ENCODE measurements around the gene GALNS. TPM values are rescaled to one million over a fixed set of nuclear protein-coding genes. Genes with fewer than 3 reads are reported as not detected.
"Not testable (repeated sequence)": the region's sequence is repeated elsewhere in the genome, so short reads cannot be mapped to it uniquely, and the experiment has no call there.

GALNS gene
- total and polyA plus RNA-seq, 2 of the 8 experiments (the other 6 are each of a cell fraction or from before 2014, with no cell fraction given): 8.9 to 17.8 TPM

DNA sequence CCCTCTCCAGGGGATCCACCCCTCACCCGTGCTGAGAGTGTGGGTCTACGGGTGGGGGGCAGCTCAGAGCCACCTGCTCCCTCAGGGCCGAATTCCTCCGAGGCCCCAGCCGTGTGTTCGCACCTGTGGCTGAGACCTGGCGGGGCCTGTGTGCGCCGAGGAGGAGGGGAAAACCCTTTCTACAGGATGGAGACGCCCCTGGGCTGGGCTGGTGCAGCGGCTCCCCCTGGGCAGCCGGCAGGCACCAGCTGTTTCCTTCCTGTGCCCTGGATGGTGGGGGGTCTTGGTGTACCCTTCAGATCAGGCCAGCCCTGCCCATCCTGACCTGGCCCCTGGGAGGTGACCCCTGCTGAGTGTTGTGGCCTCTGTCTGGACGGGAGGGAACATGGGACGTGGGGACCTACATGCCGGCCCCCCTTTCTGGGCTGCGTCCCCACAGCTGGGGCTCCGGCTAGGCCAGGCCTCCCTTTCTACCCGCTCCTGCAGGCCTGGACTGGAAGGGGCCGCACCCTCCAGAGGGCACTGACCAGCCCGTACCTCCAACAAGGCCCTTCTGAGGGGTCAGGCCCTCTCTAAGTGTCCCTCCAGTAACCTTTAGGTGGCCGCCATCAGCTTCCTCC, 38.0 kb upstream of the GALNS start (continued):
- TF ChIP-seq SAP30 (IDR thresholded peaks at IDR 0.05; ENCODE audit: insufficient read depth, insufficient replicate concordance, low read length): no peak
- TF ChIP-seq TAF7 (optimal IDR thresholded peaks at IDR 0.05; ENCODE audit: borderline replicate concordance, low read depth, low read length): no peak
- no peak for TF ChIP-seq CBX8 (IDR thresholded peaks at IDR 0.05; ENCODE audit: borderline replicate concordance, low read depth, low read length)
- TF ChIP-seq RXRA (IDR thresholded peaks at IDR 0.05; ENCODE audit: insufficient read depth, low read depth, low read length): no peak
- no peak for TF ChIP-seq POLR2AphosphoS5 (IDR thresholded peaks at IDR 0.05; ENCODE audit: low read depth, low read length)
- no peak for TF ChIP-seq CBX5 (IDR thresholded peaks at IDR 0.05; ENCODE audit: low read depth, low read length)

GRCh38 chr16:88894266-88894665, 37.5 kb upstream of the GALNS start:
- POLR2A ChIA-PET (ENCODE audit: partially characterized antibody); H3K56ac ChIP-seq (replicated peaks; ENCODE audit: insufficient read length, low read depth, low read length); H4K5ac ChIP-seq (ENCODE audit: insufficient read length, low read depth, low read length); H3K18ac ChIP-seq (ENCODE audit: extremely low read depth, low read length); FAIRE-seq; H4K20me1 ChIP-seq (replicated peaks in 1 of 2; ENCODE audit: control insufficient read depth in 1 of 2, insufficient read depth in 2 of 2, low read length in 2 of 2); H2AK5ac ChIP-seq (ENCODE audit: low read depth, low read length); H2BK12ac ChIP-seq (ENCODE audit: low read depth, low read length); H2BK20ac ChIP-seq (ENCODE audit: low read length); H2AFZ ChIP-seq (ENCODE audit: low read length); H4K8ac ChIP-seq (ENCODE audit: extremely low read depth, insufficient read depth, low read length); H3K27ac ChIP-seq (ENCODE audit: low read depth, low read length); H2BK15ac ChIP-seq (ENCODE audit: low read length); H3K4me2 ChIP-seq (ENCODE audit: insufficient read depth in 1 of 2, low read depth in 2 of 2, low read length in 2 of 2); H3K79me2 ChIP-seq (ENCODE audit: control insufficient read depth in 1 of 2, insufficient read depth in 2 of 2, low read length in 2 of 2); H3K23ac ChIP-seq (ENCODE audit: insufficient read length); H3K27me3 ChIP-seq (replicated peaks in 1 of 4; ENCODE audit: control insufficient read depth in 3 of 4, extremely low read depth in 1 of 4, insufficient read depth in 3 of 4, low read length in 3 of 4); DNase-seq (ENCODE audit: low read depth in 1 of 2, low spot score in 2 of 2); H3K23me2 ChIP-seq (ENCODE audit: low read depth, low read length); H3K4me3 ChIP-seq (ENCODE audit: extremely low read depth in 1 of 4, insufficient read depth in 2 of 4, low read depth in 3 of 4, low read length in 4 of 4); H3K9ac ChIP-seq (replicated peaks in 1 of 4; ENCODE audit: extremely low read depth in 1 of 4, low read depth in 3 of 4, low read length in 3 of 4); H4K91ac ChIP-seq (replicated peaks; ENCODE audit: insufficient read length, low read length); H2BK5ac ChIP-seq (ENCODE audit: low read depth, low read length); H3K4me1 ChIP-seq (replicated peaks in 1 of 4; ENCODE audit: control insufficient read depth in 3 of 4, insufficient read depth in 4 of 4, low read length in 3 of 4); H3K79me1 ChIP-seq (ENCODE audit: low read depth, low read length); H3K36me3 ChIP-seq (ENCODE audit: control insufficient read depth in 2 of 4, insufficient read depth in 4 of 4, low read length in 3 of 4); H3K9me3 ChIP-seq (ENCODE audit: insufficient read depth in 2 of 2, low read depth in 1 of 2, low read length in 1 of 2); H3K4ac ChIP-seq (replicated peaks; ENCODE audit: insufficient read length, low read depth, low read length); H2BK120ac ChIP-seq (replicated peaks; ENCODE audit: low read depth, low read length); H3K14ac ChIP-seq (ENCODE audit: insufficient read length): not testable (repeated sequence)
- 93% methylated on average over 3 of the region's 6 CpGs; no CpG with 5 or more reads in 1 of the 2 experiments for WGBS, 2 experiments (ENCODE audit: extremely low coverage in 1 of 2, insufficient coverage in 1 of 2, insufficient read length in 1 of 2, insufficient replicate concordance in 2 of 2, low coverage in 1 of 2, low lambda C conversion rate in 2 of 2, missing lambda C conversion rate in 1 of 2)
- CTCF ChIA-PET (ENCODE audit: partially characterized antibody): interaction anchor here (0.7 to 1.4 kb wide), 2 partner anchors 37 to 51 kb away, joined by 3 to 4 read pairs; partner anchors contain the start of genes GALNS and TRAPPC2L
